GM18861 (cell line): Measurements from ENCODE around the gene FOXN1.
"Not testable (repeated sequence)": the region's sequence is repeated elsewhere in the genome, so short reads cannot be mapped to it uniquely, and the experiment has no call there.

Source experiments
- ATAC-seq: cut with Tn5 transposase; IDR thresholded peaks from one replicate; pipeline ENCODE4 v1.9.1; 2021; ENCODE audit not compliant: unreplicated experiment

FOXN1 gene

DNA sequence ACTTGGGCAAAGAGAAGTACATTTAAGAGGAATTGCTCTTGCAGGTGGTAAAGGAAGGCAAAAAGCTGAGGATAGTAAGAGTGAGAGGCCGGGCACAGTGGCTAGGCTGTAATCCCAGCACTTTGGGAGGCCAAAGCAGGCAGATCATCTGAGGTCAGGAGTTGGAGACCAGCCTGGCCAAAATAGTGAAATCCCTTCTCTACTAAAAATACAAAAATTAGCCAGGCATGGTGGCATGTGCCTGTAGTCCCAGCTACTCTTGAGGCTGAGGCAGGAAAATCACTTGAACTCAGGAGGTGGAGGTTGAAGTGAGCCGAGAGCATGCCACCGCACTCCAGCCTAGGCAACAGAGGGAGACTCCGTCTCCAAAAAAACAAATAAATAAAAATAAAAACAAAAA lies 16.1 kb downstream of the FOXN1 start:
- not testable (repeated sequence) for ATAC-seq

DNA sequence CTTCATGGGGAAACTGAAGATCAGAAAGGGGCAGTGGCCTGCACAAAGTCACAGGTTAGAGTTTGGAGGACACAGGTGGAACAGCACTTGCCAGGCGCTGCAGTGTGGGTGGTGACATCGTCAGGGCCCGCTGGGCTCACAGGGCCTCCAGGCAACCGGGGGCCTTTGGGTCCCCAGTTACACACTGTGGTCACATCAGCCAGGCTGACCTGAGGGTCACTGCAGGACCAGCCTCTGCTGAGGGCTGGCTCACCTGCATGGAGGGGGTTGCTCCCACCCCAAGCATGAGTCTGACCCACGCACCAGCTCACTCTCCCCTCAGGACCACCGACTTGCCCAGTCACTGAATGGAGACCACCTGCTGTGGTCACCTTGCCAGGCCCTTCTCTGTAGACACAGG lies 17.0 kb downstream of the FOXN1 start:
- ATAC-seq = no peak

DNA sequence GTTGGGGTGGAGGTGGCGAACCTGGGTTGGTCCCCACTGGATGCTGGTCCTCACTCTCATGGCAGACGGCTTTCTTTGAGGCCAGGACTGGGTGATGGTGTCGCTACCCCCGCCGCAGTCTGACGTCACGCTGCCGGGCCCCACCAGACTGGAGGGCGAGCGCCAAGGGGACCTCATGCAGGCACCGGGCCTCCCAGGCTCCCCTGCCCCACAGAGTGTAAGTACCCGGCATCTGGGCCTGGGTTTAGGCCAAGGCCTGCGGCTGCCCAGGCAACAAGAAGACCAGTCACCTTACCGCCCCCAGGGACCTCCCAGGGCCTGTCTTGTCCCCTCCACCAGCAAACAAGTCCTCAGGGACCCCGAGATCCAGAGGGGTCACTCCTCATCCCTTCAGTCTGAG lies 17.7 kb downstream of the FOXN1 start:
- ATAC-seq = no peak

DNA sequence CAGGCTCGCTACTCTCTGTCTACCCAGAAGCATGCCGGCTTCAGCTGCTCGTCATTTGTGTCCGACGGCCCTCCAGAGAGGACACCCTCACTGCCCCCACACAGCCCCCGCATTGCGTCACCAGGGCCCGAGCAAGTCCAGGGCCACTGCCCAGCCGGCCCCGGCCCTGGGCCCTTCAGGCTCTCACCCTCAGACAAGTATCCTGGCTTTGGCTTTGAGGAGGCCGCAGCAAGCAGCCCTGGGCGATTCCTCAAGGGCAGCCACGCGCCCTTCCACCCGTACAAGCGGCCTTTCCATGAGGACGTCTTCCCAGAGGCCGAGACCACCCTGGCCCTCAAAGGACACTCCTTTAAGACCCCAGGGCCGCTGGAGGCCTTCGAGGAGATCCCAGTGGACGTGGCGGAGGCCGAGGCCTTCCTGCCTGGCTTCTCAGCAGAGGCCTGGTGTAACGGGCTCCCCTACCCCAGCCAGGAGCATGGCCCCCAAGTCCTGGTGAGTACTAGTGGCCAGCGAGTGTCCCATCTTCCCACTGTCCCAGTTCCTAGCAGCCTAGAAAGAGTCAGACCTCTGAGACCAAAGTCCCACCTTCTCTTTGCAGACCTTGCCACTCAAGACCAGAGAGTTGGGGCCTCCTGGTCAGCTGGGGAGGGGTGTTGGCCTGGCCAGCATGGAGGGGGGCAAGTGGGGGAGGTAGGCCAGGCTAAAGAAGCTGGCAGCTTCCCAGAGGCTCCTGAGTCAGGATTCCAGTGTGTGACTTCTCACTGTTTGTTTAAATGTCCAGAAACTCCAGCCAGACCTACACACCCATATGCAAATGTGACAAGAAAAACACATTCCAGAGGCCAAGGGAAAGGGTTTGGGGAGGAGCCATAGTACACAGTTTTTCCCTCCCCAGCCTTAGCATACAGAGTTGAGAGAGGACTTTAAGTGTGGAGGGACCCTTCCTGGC lies 18.6 kb downstream of the FOXN1 start:
- ATAC-seq = no peak

DNA sequence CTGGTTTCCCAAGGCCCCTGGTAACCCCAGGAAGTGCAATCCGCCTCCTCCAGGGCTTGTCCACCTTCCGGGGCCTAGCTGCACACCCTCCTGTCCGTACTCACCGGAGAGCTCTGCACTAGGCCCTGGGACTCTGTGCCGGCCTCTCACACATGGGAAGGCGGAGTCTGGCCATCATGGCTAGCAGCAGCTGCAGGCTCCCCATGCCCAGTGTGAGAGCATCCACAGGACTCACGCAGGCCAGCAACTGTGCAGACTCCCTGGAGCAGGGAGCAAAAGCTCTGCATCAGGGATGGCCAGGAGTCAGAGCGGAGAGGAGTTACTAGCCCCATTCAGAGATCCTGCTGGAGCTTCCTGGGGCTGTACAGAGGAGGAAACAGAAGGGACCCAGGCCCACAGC lies 20.2 kb downstream of the FOXN1 start:
- no peak for ATAC-seq

DNA sequence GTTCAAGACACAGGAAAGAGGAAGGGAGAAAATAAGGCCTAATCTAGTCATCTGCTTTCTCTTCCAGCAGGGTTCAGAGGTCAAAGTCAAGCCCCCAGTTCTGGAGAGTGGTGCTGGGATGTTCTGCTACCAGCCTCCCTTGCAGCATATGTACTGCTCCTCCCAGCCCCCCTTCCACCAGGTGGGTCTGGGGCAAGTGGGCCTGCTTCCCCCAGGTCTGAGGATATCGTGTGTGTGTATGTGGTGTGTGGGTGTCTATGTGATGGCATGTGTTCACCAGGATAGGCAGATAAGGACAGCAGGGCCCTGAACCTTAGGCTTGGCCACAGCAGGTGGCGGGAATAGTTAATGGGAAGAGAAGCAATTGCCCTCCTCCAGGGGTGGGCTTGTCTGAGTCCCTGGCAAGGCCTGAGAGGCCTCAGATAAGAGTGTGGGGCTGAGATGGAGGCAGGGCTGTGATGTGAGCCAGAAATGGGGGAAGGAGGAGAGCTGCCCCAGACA lies 21.1 kb downstream of the FOXN1 start:
- no peak for ATAC-seq

DNA sequence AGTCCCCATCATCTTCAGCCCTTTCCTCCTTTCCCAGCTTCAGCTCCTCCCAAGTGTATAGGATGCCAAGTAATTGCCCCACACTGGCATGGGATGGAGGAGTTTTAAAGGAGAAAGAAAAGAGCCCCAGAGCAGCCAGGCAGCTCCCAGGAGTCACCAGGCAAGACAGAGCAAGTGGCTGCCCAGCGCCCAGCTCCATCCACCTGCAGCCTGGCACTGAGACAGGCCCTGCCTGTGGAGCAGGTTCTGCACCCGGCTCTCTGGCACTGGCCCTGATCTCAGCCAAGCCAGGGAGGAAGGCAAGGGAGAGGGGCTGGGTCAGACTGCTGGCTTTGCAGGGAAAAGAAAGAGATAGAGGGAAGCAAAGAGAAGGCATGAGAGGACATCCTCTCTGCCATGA lies 21.7 kb downstream of the FOXN1 start:
- ATAC-seq = no peak

DNA sequence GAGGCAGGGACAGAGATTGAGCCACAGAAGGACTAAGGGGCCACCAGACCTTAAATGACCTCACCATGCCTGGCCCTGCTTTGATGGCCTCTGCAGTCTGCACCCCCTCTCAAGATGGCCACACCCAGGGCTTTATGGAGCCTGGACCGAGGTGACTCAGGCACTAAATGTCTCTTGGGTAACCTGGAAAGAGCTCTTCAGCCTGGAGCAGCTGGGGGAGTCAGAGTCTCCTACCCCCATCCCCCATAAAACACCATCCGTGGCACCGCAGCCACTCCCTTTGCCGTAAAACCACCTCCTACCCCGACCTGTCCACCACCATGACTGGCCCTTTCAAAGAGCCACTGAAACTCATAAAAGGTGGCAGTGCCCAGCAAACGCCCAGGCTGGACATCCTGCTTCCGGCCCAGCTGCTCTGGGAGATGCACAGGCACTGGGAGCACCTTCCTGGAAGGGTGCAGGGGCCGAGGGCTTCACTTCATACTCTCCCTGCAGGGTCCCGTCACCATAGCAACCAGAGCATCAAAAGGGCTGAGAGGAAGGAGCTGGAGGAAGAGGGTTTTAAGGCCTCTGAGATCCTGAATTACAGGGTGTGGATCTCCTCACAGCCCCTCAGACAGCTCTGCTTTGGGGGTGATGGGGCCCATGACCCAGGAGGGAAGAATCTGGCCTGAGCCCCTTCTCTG lies 22.3 kb downstream of the FOXN1 start:
- ATAC-seq = no peak

DNA sequence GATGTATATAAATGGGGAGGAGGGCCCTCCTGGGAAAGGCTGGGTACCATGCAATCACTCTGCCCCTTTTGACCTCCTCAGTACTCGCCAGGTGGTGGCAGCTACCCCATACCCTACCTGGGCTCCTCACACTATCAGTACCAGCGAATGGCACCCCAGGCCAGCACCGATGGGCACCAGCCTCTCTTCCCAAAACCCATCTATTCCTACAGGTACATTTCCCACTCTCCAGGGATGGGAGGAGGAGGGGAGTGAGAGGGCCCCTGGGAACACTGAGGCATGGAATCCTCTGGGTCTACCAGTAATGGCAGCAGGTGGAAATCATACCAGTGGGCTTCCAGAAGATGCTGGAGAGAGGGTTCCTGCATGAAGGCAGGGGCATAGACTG lies 22.9 kb downstream of the FOXN1 start:
- ATAC-seq = no peak

DNA sequence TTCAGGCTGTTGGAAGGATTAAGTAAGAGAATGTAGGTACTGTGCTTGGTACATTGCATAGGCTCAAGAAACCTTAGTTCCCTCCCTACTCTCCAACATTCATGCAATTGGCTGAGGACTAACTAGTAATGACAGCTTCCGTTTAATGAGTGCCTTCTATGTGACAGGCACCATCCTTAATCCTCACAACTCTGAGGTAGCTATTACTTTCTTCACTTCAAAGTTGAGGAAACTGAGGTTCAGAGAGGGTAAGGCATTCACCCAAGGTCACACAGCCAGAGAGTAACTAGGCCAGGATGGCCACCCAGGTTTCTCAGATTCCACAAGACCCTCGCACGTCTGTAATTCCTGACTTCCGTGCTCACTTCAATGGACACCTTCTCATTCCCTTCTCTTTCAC lies 24.1 kb downstream of the FOXN1 start:
- ATAC-seq = no peak

DNA sequence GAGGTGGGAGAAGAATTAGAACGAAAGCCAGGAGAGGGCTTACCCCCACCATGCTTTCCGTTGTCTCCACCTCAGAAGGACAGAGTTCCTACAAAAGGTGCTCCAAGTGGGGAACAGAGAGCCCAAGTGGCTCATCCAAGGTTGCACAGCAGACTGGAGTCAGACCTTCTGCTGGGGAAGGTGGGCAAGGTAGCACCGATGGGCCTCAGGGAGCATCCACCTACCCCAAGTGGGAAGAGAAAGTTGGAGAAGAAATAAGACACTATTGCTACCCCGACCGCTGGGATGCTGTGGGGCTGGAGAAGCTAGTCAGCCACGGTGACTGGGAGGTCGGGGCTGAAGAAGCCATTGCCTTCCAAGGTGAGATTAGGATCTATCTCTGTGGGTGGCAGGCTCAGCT lies 24.8 kb downstream of the FOXN1 start:
- ATAC-seq = no peak

DNA sequence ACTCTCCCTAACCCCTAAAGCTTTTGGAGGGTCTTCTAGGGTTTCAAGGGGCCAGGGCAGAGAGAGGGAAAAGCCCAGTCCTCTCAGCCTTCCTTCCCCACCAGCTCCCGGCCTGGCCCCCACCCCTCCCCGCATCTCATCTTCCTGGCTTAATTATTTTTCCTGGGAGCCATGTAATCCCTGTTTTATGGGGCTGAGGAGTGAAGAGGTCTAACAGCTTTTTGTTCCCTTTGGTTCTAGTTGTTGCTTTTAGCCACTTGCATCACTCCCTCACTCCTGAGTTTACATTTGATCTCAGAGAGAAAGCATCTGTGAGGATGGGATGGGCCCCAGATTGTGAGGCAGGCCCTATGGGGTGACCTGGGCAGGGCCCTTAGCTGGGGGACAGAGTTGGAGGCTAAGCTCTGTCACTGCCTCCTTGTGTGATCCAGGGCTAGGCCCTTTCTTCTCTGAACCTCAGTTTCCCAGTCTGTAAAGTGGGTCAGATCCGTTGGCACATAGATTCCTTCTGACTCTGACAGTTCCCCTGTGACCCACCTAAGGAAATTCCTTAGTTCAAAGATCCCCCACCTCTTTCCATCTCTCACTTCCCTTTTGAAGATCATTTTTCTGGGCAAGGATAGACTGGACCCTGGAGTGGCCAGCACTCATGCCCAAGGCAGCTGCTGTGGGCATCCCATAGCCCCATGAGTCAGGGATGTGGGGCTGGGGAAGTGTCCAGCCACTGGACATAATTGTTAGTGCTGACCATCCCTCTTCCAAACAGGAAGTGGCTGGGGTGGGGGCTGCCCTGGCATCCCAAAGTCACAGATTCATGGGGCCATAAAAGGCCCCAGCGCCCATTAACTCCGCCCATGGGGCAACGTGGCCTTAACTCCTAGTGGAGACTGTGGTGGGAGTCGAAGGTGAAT lies 26.2 kb downstream of the FOXN1 start:
- ATAC-seq = no peak

DNA sequence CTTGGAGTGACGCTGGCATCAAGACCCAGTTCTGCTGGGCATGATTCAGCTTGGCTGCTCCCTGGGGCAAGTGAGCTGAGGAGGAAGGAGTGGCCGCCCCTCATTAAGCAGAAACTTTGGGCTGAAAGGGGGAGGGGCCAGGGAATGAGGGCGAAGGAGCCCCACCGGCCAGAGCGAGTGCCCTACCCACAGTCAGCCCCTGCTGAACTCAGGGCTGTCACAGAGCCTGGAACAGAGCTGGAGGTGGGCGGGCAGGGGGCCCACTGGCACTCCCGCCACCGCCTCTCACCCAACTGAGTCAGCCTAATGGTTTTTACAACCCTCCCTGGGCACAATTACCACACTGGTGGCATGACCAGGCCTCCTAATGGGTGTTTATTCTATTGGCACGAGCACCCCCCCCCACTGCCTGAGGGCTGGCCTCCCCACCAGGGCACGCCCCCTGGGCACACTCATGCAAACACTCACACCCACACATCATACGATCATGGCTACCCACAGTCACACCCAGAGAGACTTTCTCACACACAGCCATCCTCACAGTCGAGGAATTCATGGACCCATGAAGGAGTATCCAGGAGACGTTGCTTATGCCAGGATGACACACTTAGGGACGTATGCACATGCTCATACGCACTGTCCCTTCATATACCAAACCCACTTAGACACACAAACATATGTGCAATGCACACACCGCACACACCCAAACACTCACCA lies 27.1 kb downstream of the FOXN1 start:
- no peak for ATAC-seq

DNA sequence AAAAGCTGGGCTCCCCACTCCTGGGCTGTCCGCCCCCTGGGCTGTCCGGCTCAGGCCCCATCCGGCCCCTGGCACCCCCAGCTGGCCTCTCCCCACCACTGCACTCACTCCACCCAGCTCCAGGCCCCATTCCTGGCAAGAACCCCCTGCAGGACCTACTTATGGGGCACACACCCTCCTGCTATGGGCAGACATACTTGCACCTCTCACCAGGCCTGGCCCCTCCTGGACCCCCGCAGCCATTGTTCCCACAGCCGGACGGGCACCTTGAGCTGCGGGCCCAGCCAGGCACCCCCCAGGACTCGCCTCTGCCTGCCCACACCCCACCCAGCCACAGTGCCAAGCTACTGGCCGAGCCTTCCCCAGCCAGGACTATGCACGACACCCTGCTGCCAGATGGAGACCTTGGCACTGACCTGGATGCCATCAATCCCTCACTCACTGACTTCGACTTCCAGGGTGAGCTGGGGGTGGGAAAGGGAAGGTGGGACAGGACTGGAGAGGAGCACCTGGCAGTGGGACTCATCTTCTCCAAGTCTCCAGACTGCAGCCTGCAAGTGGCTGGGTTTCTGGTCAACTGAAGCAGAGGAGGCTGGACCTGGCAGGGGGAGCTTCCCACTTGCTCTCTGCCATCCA lies 28.7 kb downstream of the FOXN1 start:
- no peak for ATAC-seq

DNA sequence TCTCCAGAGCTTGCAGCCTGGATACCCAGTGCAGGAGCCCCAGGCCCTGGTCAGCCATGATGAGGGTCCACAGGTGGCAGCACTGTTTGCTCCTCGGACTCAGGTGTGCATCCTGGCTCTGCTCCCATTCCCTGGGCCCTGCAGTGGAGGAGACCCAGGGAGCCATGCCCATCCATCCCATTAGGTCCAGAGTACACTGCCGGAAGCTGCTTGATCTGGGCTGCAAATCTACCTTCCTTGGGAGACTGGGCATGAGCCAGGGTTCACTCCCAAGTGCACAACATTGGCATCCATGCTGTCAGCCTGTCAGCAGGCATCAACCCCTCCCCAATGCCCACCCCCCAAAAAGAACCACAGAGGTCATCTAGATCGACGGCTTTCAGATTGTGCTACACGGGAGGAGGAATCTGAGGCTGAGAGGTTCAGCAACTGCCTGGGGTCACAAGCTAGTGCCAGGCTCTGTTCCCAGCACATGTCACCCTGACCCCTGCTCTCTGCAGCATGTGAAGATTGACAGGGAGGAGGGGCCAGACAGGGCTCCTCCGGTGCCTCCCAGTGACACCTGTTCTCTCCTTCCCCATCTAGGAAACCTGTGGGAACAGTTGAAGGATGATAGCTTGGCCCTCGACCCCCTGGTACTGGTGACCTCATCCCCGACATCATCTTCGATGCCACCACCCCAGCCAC lies 30.5 kb downstream of the FOXN1 start:
- ATAC-seq = no peak

DNA sequence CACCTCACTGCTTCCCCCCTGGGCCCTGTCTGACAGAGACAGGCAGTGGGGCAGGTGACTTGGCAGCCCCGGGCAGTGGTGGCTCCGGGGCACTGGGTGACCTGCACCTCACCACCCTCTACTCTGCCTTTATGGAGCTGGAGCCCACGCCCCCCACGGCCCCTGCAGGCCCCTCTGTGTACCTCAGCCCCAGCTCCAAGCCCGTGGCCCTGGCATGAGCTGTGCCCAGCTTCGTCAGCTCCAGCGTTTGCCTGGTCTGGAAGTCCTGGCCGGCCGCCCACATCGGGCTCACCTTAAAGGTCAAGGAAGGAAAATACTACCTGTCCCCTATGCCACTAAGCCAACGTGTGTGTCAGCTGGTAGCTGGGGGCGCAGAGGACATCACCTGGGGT lies 31.1 kb downstream of the FOXN1 start:
- no peak for ATAC-seq

DNA sequence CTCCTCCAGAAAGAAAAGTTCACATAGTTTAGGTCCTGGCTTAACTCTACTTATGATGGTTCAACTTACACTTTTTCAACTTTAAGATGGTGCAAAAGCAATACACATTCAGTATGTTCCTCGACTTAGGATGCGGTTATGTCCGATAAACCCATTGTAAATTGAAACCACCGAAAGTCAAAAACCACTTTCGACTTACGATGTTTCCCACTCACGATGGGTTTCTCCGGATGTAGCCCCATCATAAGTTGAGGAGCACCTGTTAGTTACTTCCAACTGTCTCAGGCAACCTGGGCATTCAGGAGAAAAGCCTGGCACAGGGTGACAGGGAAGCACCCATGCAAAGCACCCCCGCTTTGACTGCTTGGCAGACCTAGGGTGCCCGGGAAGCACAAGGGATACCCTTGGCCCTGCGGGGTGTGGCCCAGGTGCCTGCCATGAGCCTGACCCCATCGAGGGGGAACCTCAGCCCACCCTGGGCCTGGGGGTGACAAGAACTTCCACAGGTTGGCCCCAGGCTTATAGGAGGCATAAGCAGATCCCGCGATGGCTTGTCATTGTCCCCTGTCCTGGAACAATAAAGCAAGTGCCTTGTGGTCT lies 32.2 kb downstream of the FOXN1 start:
- no peak for ATAC-seq

DNA sequence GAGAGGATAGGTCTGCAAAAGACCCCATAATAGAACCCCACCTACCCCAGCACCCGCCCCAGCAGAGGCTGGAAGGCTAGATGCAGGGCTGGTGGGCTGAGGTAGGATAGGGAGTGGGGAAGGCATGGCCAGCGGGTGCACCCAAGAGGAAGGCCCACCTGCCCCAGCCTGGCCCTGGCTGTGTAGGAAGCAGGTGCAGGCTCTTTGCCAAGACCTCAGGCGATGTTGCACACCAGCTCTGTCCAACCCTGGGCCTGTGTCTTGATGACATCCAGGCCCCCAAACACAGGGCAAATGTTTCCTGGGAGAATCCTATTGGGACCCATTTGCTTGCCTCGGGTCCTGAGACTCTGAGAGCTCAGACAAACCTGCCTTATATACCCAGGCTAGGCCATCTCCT lies 34.1 kb downstream of the FOXN1 start:
- no peak for ATAC-seq

DNA sequence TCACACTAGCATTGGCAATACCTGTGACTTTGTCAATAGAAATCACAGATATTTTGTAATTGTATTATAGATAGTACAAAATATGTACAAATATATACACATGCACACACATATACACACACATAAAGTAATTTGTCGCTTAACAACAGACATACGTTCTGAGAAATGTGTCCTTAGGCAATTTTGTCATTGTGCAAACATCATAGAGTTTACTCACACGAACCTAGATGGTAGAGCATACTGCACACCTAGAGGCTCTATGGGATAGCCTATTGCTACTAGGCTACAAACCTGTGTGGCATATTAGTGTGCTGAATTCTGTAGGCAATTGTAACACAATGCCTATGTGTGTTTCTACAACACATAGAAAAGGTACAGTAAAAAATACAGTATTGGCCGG lies 35.3 kb downstream of the FOXN1 start:
- no peak for ATAC-seq
